NCI-H1417 (cell line): Measurements from ENCODE around the gene GUCY2C.

ENCODE experiments used
- DNase-seq, 3 experiments: peaks; one replicate each; lab custom pipeline; 2025; lab: John Stamatoyannopoulos, UW

Gene GUCY2C

GRCh38 chr12:14628771-14629170 lies 67.6 kb downstream of the GUCY2C start:
- DNase-seq, result no peak

- no peak for DNase-seq
Measured at GRCh38 chr12:14621826-14622225, 74.6 kb downstream of the GUCY2C start.

GRCh38 chr12:14619741-14620501 lies 76.5 kb downstream of the GUCY2C start:
- DNase-seq, result no peak

GRCh38 chr12:14618983-14619382 lies 77.4 kb downstream of the GUCY2C start:
- DNase-seq, result peak; percentile 10 to 62 (median 31)

GRCh38 chr12:14614704-14615121 lies 81.7 kb downstream of the GUCY2C start:
- DNase-seq, result peak in 1 of 3 experiments; percentile 16

GRCh38 chr12:14613718-14614117 lies 82.7 kb downstream of the GUCY2C start:
- DNase-seq, result no peak

GRCh38 chr12:14612898-14613445 lies 83.4 kb downstream of the GUCY2C start:
- peak in 2 of 3 experiments; percentile 13 to 73 for DNase-seq

GRCh38 chr12:14612250-14612649 lies 84.1 kb downstream of the GUCY2C start:
- DNase-seq, result no peak

- DNase-seq, result no peak
Measured at GRCh38 chr12:14611640-14612203, 84.7 kb downstream of the GUCY2C start.

GRCh38 chr12:14607568-14607967 lies 88.8 kb downstream of the GUCY2C start:
- DNase-seq, result no peak

GRCh38 chr12:14605401-14605989 lies 90.9 kb downstream of the GUCY2C start:
- peak in 2 of 3 experiments; percentile 7 to 34 for DNase-seq

- DNase-seq, result peak; percentile 47 to 87 (median 60)
Measured at GRCh38 chr12:14601692-14602478, 94.5 kb downstream of the GUCY2C start.

- DNase-seq, result no peak
Measured at GRCh38 chr12:14597480-14597879, 98.9 kb downstream of the GUCY2C start.

GRCh38 chr12:14591719-14592118 lies 104.7 kb downstream of the GUCY2C start:
- peak in 1 of 3 experiments; percentile 65 for DNase-seq

GRCh38 chr12:14589169-14590004 lies 107.0 kb downstream of the GUCY2C start:
- DNase-seq, result no peak

GRCh38 chr12:14588571-14588970 lies 107.8 kb downstream of the GUCY2C start:
- no peak for DNase-seq

- DNase-seq, result no peak
Measured at GRCh38 chr12:14578646-14579045, 117.8 kb downstream of the GUCY2C start.

GRCh38 chr12:14577344-14577743 lies 119.1 kb downstream of the GUCY2C start:
- DNase-seq, result peak in 1 of 3 experiments; percentile 50

- no peak for DNase-seq
Measured at GRCh38 chr12:14576896-14577295, 119.5 kb downstream of the GUCY2C start.

GRCh38 chr12:14575585-14575984 lies 120.8 kb downstream of the GUCY2C start:
- no peak for DNase-seq

- no peak for DNase-seq
Measured at GRCh38 chr12:14573118-14573517, 123.3 kb downstream of the GUCY2C start.
